ENCODE measurements around the gene RHOA.

- TF ChIP-seq POLR2AphosphoS5 (IDR thresholded peaks at IDR 0.05) (no peak), EP300 (IDR thresholded peaks at IDR 0.05) (no peak)
Observed at GRCh38 chr3:49352281-49352680, 59.5 kb downstream of the RHOA start.
